IMR-90 (cell line): ENCODE measurements around the gene MLKL. TPM values are rescaled to one million over a fixed set of nuclear protein-coding genes. Genes with fewer than 3 reads are reported as not detected.

ENCODE experiments used
- ATAC-seq: fragments of 200-7000 bp; cut with Tn5 transposase; 2 replicates; pipeline ENCODE4 v1.9.1; 2020; ENCODE audit warnings: low read depth, mild to moderate bottlenecking, moderate library complexity
- BruUV-seq: library from RNA; stranded (reverse); fragments of 400-500 nt; replicated peaks from 2 replicates; lab custom pipeline; 2021; lab: Mats Ljungman, UMichigan
- CTCF ChIA-PET: fragments of 300-600 bp; formaldehyde crosslinking; extraction: SDS; loops from one replicate; lab custom pipeline; 2021; ENCODE audit warnings: antibody characterized with exemption; lab: Yijun Ruan, JAX
- POLR2A ChIA-PET: fragments of 300-600 bp; sonication (Branson Sonifier 250); formaldehyde crosslinking; loops from one replicate; lab custom pipeline; 2022; ENCODE audit warnings: antibody characterized with exemption; ENCODE audit not compliant: unreplicated experiment; lab: Charles Lee
- DNase-seq: peaks from one replicate; pipeline ENCODE4 v3.0.0; 2013
- H2AFZ ChIP-seq: replicated peaks from 2 replicates; pipeline ENCODE3; 2013; ENCODE audit warnings: low read length, mild to moderate bottlenecking; ENCODE audit not compliant: poor library complexity
- H2AK5ac ChIP-seq: 2 replicates; pipeline ENCODE4 v1.6.1; 2013; ENCODE audit warnings: low read depth, low read length, inconsistent platforms
- H2AK9ac ChIP-seq: replicated peaks from 2 replicates; pipeline ENCODE3; 2013; ENCODE audit warnings: mild to moderate bottlenecking, low read depth, low read length, moderate library complexity; ENCODE audit not compliant: poor library complexity
- H2BK120ac ChIP-seq: 2 replicates; pipeline ENCODE4 v1.6.1; 2013; ENCODE audit warnings: low read depth, low read length, inconsistent platforms
- H2BK15ac ChIP-seq: 3 replicates; pipeline ENCODE4 v1.6.1; 2013; ENCODE audit warnings: low read depth, low read length, inconsistent platforms
- H2BK20ac ChIP-seq: 2 replicates; pipeline ENCODE4 v1.6.1; 2013; ENCODE audit warnings: low read depth, mild to moderate bottlenecking, inconsistent platforms, low read length, moderate library complexity
- H2BK5ac ChIP-seq: 2 replicates; pipeline ENCODE4 v1.6.1; 2013; ENCODE audit warnings: mild to moderate bottlenecking, low read depth, low read length, inconsistent platforms; ENCODE audit not compliant: poor library complexity, severe bottlenecking
- H3K14ac ChIP-seq: replicated peaks from 2 replicates; pipeline ENCODE4 v1.6.1; 2013; ENCODE audit warnings: low read depth, low read length, inconsistent platforms
- H3K18ac ChIP-seq: 2 replicates; pipeline ENCODE4 v1.6.1; 2013; ENCODE audit warnings: low read depth, low read length, control low read depth
- H3K23ac ChIP-seq: 2 replicates; pipeline ENCODE4 v1.6.1; 2013; ENCODE audit warnings: low read depth, low read length, inconsistent platforms
- H3K27ac ChIP-seq: 2 replicates; pipeline ENCODE4 v1.5.1; 2013; ENCODE audit warnings: mild to moderate bottlenecking, control low read depth, low read length; ENCODE audit not compliant: insufficient read depth
- H3K27me3 ChIP-seq: 2 replicates; pipeline ENCODE4 v1.6.1; 2013; ENCODE audit warnings: low read length; ENCODE audit not compliant: control insufficient read depth, insufficient read depth
- H3K36me3 ChIP-seq: 2 replicates; pipeline ENCODE4 v1.6.1; 2013; ENCODE audit warnings: low read length, mixed read lengths; ENCODE audit not compliant: control insufficient read depth, insufficient read depth
- H3K4ac ChIP-seq: 2 replicates; pipeline ENCODE4 v1.6.1; 2013; ENCODE audit warnings: low read depth, low read length, inconsistent platforms
- H3K4me1 ChIP-seq: 2 replicates; pipeline ENCODE4 v1.6.1; 2013; ENCODE audit warnings: low read length, mixed read lengths; ENCODE audit not compliant: control insufficient read depth, insufficient read depth
- H3K4me2 ChIP-seq: 2 replicates; pipeline ENCODE4 v1.6.1; 2013; ENCODE audit warnings: low read depth, mild to moderate bottlenecking, control low read depth, low read length, moderate library complexity
- H3K4me3 ChIP-seq: 2 replicates; pipeline ENCODE4 v1.5.1; 2013; ENCODE audit warnings: low read depth, mild to moderate bottlenecking, control low read depth, low read length, moderate library complexity; ENCODE audit not compliant: insufficient read depth
- H3K56ac ChIP-seq: 2 replicates; pipeline ENCODE4 v1.6.1; 2013; ENCODE audit warnings: low read length, inconsistent platforms; ENCODE audit not compliant: insufficient read depth; ENCODE audit errors: extremely low read depth
- H3K79me1 ChIP-seq, 2 experiments: 2 replicates each; pipeline ENCODE4 v1.6.1; 2013; ENCODE audit warnings: low read length in 2 of 2, inconsistent platforms in 1 of 2, low read depth in 1 of 2
- H3K9ac ChIP-seq: 2 replicates; pipeline ENCODE4 v1.6.1; 2013; ENCODE audit warnings: low read depth, low read length, control low read depth
- H3K9me1 ChIP-seq: 2 replicates; pipeline ENCODE4 v1.6.1; 2013; ENCODE audit warnings: low read length, inconsistent platforms; ENCODE audit not compliant: insufficient read depth
- H3K9me3 ChIP-seq: 2 replicates; pipeline ENCODE4 v1.6.1; 2013; ENCODE audit warnings: low read length; ENCODE audit not compliant: control insufficient read depth, insufficient read depth
- H4K20me1 ChIP-seq: 2 replicates; pipeline ENCODE4 v1.6.1; 2013; ENCODE audit warnings: low read length, inconsistent platforms; ENCODE audit not compliant: insufficient read depth
- H4K5ac ChIP-seq: 2 replicates; pipeline ENCODE4 v1.6.1; 2013; ENCODE audit warnings: mild to moderate bottlenecking, low read depth, low read length, control low read depth
- H4K8ac ChIP-seq, 2 experiments: 2 replicates each; pipeline ENCODE4 v1.6.1; 2013; ENCODE audit warnings: low read depth in 2 of 2, low read length in 2 of 2, control low read depth in 1 of 2, inconsistent platforms in 1 of 2
- H4K91ac ChIP-seq: 2 replicates; pipeline ENCODE4 v1.6.1; 2013; ENCODE audit warnings: low read depth, low read length, inconsistent platforms; ENCODE audit not compliant: insufficient read depth
- BHLHE40 ChIP-seq: fragments of 150-350 bp; IDR thresholded peaks from 2 replicates; pipeline ENCODE4 v1.6.1; 2016; ENCODE audit warnings: mild to moderate bottlenecking, low read depth, low read length
- FOS ChIP-seq: fragments of 150-350 bp; IDR thresholded peaks from 2 replicates; pipeline ENCODE4 v1.6.1; 2016; ENCODE audit warnings: low read depth, low read length
- MAZ ChIP-seq: IDR thresholded peaks from 2 replicates; pipeline ENCODE4 v1.6.1; 2012; ENCODE audit warnings: low read depth, mild to moderate bottlenecking, low read length, improper control_type of control experiment, moderate library complexity, borderline replicate concordance
- POLR2A ChIP-seq: IDR thresholded peaks from 2 replicates; pipeline ENCODE4 v1.6.1; 2012; ENCODE audit warnings: mild to moderate bottlenecking, low read depth, low read length
- RAD21 ChIP-seq: IDR thresholded peaks from 2 replicates; pipeline ENCODE4 v1.6.1; 2012; ENCODE audit warnings: low read length, improper control_type of control experiment
- SMC3 ChIP-seq: fragments of 150-350 bp; IDR thresholded peaks from 2 replicates; pipeline ENCODE4 v1.6.1; 2016; ENCODE audit warnings: low read depth, mild to moderate bottlenecking, antibody characterized with exemption, low read length, moderate library complexity
- WGBS, 2 experiments: methylation state at CpG; one replicate each; pipeline versions ENCODE4 v1.1.5 to v1.1.7; 2013; ENCODE audit warnings: missing lambda C conversion rate in 2 of 2; ENCODE audit not compliant: insufficient read length in 1 of 2; ENCODE audit errors: extremely low coverage in 2 of 2; 5-methylcytosine and 5-hydroxymethylcytosine counted together
- dilution Hi-C: fragments of 300-500 bp; cut with HindIII; formaldehyde crosslinking; loops from one replicate; pipeline ENCODE4 v1.14.3; 2018; ENCODE audit warnings: low sequenced_read_pairs; ENCODE audit not compliant: unreplicated experiment
- in situ Hi-C: fragments of 300-500 bp; cut with MboI; formaldehyde crosslinking; loops from 3 replicates; pipeline ENCODE4 v1.14.3; 2019; ENCODE audit warnings: low sequenced_read_pairs, inconsistent platforms, mixed read lengths
- intact Hi-C: fragments of 100-400 bp; cut with micrococcal nuclease; formaldehyde crosslinking; loops from 2 replicates; pipeline ENCODE4 v1.10.0; 2022
- polyA plus RNA-seq, 3 experiments: library from polyadenylated mRNA; depleted of rRNA; stranded (reverse); fragments of >200 nt; gene quantifications; 2 replicates each; pipeline ENCODE4 v1.2.3, GENCODE V29; 2012; ENCODE audit warnings: low replicate concordance in 1 of 3
- total RNA-seq: library from RNA; depleted of rRNA; stranded (reverse); fragments of >200 nt; gene quantifications from 2 replicates; pipeline ENCODE4 v1.2.3, GENCODE V29; 2012

MLKL gene
- total and polyA plus RNA-seq, 2 of the 4 experiments (the other 2 are of a cell fraction): 3.6 to 4.5 TPM

DNA sequence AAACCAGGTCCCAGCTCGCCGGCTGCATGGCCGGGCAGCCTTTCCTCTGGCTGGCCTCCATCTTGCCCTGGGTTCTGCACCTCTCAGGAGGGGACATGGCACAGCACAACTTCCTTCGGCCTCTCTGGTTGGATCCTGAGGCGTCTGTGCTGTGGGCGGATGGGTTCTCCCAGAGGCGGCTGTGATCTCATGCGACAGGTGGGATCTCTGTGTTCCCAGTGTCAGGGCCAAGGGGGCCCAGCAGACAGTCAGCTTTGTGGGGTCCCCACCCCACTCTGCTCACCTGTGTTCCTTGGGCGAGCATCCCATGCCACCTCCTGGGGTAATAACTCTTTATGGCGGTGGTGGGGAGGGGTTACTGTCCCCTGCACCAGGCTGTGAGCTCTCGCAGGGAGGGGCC lies 38.2 kb upstream of the MLKL start:
- no peak overlapping the region for H3K4me3 ChIP-seq
- H4K20me1 ChIP-seq: no peaks in the 10 kb centered on the region
- H4K8ac ChIP-seq: no peak overlapping the region
- no peak for DNase-seq
- no peak overlapping the region for H2BK20ac ChIP-seq
- WGBS, 2 experiments: 80% methylated on average over 2 of the region's 11 CpGs; no CpG with 5 or more reads in 1 of the 2 experiments
- dilution Hi-C loops: no loop called here
- no peaks in the 10 kb centered on the region for H3K36me3 ChIP-seq
- H3K56ac ChIP-seq: no peak overlapping the region
- no peaks in the 10 kb centered on the region; the same call in 1 of the 2 replicates for H3K27me3 ChIP-seq
- H2AK9ac ChIP-seq: no peak overlapping the region
- no peak overlapping the region for H3K14ac ChIP-seq
- in situ Hi-C loops: no loop called here
- H2AK5ac ChIP-seq: no peak overlapping the region
- H2BK15ac ChIP-seq: no peak overlapping the region
- POLR2A ChIA-PET: no interaction called here
- peaks cover 6% of the 10 kb centered on the region; the same call in 1 of the 2 replicates for H3K9me1 ChIP-seq
- peaks cover 26% of the 10 kb centered on the region for H3K4me1 ChIP-seq
- H3K4me2 ChIP-seq: no peak overlapping the region
- intact Hi-C loops: no loop called here
- H3K23ac ChIP-seq: no peak overlapping the region
- H3K4ac ChIP-seq: no peak overlapping the region
- H3K27ac ChIP-seq: no peak overlapping the region
- no peak overlapping the region for H3K9ac ChIP-seq
- H3K9me3 ChIP-seq: no peaks in the 10 kb centered on the region
- TF ChIP-seq MAZ (no peak), BHLHE40 (no peak), RAD21 (no peak), POLR2A (no peak), SMC3 (no peak), FOS (no peak)
- no peak overlapping the region for H2BK5ac ChIP-seq
- BruUV-seq: no TSS peak
- no peaks in the 10 kb centered on the region for H3K79me1 ChIP-seq
- H4K91ac ChIP-seq: no peak overlapping the region
- no peak overlapping the region for H4K5ac ChIP-seq
- CTCF ChIA-PET: interaction anchor here (0.6 to 1.0 kb wide), 2 partner anchors 14 to 921 kb away, joined by 3 to 4 read pairs; no protein-coding TSS in a partner anchor
- ATAC-seq: no peak
- H3K18ac ChIP-seq: no peak overlapping the region
- no peak overlapping the region for H2AFZ ChIP-seq
- H2BK120ac ChIP-seq: no peak overlapping the region
